ENCODE measurements around the gene MED9.

Gene MED9

GRCh38 chr17:17504341-17505140, 27.7 kb downstream of the MED9 start:
- no peak for DNase-seq

DNA sequence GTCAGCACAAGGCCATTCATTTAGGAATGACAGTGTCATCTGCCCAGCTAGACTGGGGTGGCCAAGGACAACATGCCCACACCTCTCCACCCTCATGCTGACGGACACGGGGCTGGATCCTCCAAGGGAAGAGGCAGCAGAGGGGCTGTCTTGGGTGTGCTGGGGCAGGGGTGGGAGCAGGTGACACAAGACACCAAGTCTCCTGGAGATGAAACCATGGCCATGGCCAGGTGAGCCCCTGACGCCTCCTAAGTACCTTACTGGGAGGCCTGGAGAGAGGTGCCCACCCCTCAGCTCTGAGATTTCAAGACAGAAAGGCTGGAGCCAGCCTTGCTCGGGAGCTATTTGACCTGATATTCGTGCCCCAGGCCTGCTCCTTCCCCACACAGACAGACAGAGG, 28.4 kb downstream of the MED9 start:
- no peak for DNase-seq

DNA sequence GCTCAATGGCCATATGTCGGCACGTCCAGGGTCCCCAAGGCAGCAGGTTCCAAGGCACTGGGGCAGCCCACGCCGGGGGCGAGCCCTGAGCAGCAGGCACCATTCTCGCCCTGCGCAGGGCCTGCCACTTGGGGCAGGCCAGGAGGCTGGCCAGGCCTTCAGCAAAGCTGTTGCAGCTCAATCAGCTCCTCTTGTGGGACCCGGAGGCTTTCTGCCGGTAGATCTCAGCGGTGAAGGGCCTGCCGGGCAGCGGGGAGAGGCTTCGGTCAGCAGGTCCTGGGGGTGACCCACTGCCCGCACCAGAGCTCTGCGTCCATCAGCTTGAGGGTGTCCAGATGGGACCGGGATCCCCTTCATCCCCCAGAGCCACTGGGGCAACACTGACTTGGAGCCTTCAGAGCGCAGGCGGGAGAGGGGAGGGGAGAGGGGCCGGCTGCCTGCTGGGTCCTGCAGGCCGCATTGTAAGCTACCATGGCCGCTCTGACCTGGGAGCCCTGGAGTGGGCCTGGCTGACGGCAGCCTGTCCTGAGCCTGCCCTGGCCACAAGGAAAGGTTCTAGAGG, 28.9 kb downstream of the MED9 start:
- no peak for DNase-seq

DNA sequence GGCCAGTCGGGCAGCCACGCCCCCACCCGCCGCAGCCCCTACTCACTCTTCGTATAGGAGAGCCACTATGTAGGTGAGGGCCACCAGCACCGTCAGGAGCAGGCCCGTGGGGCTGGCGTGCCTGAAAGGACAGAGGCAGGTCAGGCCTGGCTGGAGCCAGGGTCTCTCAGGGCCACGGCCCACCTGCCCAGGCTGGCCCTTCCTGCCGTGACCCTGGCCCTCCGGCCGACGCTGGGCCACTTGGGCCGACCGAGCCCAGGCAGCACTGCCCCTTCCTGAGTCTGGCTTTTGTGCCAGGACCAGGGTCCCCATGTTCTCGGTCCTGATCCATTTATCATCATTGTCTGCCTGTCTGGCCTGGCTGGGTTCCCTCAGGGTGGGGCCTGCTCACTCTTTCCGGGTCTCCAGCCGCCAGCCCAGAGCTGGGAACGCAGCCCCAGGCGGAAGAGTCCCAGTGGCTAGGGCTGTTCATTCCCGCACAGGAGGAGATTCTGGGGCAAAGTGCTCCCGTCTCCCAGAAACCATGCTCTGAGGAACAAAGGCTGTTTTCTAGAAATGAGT, 29.5 kb downstream of the MED9 start:
- no peak for DNase-seq

DNA sequence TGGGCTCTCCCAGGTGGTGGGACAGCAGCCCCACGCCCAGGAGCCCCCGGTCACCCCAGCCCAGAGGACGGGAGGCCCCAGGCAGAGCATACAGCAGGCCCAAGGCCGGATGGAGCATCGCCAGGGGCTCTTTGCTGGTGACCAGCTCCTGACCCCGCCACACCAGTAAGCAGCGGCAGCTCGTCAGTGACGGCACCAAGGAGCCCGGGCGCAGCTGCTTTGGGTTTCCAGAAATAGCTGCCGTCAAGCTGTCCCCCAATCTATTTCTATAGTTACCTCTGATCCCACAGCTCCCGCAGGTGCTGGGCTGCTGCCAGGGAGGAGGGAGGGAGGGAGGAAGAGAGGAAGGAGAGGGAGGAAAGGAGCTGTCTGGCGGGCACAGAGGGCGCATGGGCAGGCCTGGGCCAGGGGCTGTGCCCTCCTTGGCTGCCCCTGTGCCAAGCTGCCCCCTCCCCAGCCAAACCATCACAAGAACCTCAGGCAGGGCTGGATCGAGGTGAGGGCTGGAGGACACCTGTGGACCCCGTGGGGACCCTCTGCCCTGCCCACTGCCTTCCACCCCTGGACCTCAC, 30.2 kb downstream of the MED9 start:
- DNase-seq, result no peak

DNA sequence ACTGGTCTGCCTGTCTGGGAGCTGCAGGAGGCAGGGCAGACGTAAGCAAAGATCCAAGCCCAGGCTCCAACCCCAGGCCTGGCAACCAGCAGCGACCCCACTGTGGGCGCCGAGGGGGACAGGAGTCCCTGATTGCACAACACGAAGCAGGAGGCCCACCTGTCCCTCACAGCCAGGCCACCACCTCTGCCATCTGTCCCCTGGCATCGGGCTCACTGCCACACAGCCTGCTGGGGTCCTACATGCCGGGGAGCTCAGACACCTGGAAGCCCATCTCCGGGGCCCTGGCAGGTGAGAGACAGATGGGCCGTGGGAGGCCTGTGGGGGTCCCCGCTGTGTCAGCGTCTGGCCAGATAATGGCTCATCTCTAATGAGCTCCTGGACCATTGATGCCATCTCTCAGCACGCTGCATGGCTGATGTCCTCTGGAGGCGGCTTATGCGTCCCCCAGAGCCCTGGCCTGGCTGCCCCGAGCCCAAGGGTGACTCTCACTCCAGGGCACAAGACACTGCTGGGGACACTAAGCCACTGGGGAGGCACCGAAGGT, 30.7 kb downstream of the MED9 start:
- DNase-seq, result no peak

DNA sequence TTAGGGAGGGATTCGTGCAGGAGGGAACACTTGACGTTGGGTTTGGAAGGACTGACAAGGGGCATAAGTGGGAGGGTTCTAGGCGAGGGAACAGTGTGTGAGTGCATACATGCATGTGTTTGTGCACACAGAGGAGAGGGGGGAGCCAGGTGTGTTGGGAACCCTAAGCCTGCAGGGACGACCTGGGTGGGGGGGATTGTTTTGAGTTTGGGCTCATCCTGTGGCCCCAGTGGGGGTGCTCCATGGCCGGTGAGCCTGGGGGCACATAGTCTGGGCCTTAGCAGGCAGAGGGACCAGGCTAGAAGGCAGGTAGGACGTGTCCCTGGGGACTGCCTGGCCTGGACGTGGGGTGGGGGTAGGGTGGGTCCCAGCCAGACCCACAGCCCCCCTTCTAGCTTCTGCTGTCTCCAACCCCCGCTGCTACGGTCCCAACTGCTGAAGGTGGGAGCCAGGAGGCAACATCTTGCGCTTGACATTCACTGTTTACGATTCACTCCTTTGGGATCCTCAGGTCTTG, 31.3 kb downstream of the MED9 start:
- no peak for DNase-seq

DNA sequence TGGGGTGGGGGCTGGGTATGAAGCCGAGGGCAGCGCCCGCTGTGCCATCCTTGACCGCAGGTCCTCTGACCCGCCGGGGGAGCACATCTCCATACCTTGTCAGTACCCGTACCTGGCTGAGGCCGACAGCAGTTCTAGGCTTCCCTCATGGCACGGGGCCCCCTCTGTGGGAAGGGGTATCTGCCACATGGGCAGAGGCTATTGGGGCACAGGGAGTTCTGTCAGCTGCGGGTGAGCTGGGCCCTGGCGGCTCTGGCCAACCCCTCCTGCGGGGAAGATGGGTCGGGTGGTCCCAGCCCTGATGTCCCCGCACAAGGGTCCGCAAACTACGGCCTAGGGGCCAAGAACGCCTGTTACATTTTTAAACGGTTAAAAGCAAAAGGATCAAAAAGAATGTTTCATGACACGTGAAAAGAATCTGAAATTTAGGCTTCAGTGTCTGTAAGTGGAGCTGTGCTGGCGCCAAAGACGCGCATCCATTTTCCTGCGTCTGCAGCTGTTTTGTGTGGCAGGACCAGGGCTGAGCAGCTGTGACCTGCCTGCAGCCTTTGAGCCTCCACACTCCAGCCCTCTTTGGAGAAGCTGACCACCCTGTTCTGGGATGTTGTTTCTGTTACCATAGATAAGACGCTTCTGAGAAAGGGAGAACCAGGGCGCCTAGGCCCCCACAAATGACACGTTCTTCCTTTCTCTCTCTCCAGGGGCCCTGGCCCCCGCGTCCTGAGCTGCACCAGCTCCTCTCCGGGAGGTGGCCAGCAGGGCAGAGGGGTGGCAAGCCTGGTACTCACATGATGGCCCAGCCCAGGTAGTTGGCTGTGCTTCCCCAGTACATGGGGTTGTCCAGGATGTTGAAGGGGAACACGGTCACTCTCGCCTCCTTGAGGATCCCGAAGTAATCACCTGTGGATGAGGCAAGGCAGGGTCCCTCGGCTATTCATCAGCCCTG, 32.1 kb downstream of the MED9 start:
- no peak for DNase-seq

GRCh38 chr17:17509601-17510425, 33.0 kb downstream of the MED9 start:
- DNase-seq, result no peak

- no peak for DNase-seq
Measured at GRCh38 chr17:17510456-17511292, 33.9 kb downstream of the MED9 start.

DNA sequence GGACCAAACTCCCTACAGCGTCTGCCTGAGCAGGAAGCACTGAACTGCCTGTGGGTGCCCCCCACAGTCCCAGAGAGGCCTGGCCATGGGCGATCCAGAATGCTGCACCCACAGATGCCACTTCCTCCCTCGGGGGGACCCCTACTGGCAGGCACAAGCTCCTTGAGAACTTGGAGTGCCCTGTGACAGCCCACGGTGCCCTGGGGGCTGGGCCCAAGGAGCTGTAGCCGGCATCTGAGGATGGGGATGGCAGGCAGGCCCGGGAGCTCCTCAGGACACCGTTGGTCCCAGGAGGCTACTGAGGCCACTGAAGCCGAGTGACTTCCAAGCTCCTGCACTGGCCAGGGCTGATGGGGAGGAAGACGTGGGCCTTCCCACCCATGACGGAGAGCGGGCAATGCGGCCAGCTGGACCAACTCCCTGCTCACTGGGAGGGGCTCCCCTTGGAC, 34.5 kb downstream of the MED9 start:
- no peak for DNase-seq

DNA sequence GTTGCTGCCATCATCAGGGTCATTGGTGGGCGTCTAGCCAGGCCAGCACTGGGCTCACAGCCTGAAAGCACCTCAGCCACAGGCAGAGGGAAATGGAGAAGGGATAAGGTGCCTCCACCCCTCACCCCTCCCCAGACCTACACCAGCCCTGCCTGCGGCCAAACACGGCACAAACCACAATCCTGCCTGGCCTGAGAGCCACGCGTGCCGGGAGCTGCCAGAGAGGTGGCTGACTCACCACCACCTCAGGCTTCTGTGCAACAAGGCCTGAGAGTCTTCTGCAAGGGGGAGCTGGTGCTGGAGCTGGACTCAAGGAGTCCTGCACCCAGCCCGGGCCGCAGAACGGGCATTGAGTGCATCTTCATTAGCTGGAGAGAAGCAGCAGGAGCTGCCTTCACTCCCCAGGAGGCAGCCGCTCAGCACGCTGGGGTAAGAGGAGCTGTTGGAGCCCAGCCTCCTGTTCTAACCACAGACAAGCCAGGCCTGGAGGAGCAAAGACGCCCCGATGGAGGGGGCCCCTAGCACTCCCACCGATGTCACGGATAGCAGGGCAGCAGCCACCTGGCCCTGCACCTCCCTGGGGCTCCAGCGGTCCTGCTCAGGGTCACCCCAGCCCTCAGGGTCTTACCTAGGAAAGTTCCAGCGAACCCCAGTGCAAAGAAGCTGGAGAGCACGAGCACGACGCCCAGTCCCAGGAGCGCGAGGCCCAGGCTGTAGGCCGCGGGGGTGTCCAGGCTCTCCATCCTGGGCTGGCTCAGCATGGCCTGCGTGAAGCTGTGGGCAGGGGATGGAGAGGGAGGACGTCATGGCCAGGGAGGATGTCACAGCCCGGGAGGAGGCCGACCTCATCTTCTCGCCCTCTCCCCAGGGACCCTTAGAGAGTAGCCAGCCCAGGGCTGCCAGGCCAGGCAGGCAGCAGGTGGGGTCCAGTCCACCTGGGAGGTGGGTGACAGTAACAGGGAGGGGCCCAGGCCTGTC, 35.4 kb downstream of the MED9 start:
- no peak for DNase-seq

DNA sequence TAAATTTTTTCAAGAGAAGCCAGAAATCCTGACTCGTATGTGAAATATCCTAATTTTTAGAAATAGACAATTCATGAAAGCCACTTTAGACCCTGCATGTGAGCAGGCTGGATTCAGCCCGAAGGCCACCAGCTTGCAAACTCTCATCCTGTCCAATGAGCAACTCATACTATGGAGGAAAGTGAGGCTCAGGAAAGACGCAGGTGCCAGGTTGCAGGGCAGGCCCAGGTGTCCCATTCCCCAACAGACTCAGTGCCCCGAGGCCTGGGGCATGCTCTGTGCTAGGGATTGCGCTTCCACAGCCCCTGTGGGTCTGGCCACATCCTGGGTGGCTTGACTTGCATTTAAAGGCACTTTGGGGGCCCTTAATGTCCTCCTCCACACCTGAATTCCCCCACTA, 36.1 kb downstream of the MED9 start:
- no peak for DNase-seq

DNA sequence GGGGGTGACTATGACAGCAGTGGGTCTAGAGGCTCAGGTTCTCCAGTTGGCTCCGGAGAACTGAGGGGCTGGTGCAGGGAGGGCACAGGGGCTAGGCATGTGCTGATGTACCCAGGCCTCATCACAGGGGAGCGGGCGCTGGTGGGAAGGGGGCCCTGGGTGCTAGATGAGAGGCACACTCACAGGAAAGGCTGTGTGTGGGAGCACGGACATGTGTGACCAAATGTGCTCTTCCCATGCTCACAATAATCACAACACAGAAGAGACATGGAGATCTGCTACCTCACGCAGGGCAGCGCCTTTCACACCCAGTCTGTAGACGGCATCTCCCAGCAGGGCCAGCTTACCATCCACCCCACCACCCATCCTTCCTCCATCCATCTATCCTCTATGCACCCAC, 36.8 kb downstream of the MED9 start:
- DNase-seq, result no peak

DNA sequence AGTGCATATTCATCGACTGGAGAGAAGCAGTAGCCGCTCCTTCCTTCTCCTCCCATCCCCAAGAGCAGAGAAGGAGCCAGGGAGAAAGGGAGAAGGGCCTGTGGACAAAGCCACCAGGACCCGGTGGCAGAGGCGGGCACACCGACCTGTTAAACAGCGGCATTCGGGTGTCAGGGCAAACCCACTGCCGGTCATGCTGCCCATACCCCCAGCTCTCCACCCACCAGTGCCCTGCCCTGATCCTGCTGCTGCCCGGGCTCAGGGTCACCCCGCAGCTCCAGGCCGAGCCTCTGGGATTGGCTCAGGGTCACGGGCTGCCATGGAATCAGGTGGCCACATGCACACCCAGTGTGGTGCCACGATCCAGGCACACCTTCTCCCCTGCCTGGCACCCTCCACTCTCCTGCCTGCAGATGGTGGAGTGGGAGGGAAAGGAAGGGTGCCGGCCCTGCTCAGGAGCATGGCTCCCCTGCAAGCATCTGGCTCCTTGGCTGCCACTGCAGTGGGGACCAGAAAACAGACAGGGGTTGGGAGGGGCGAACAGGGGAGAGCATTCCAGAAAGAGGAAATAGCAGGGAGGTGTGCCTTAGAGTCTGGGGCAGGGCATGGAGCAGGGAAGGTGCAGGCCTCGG, 37.7 kb downstream of the MED9 start:
- DNase-seq, result no peak

- DNase-seq, result no peak
Measured at GRCh38 chr17:17514993-17515933, 38.5 kb downstream of the MED9 start.
